ENCODE measurements around the gene FOXO6.

FOXO6 gene

GRCh38 chr1:41382480-41383090 is 21.4 kb downstream of the FOXO6 start:
- DNase-seq (ENCODE audit: low read depth in 3 of 3, low spot score in 1 of 3), result no peak

GRCh38 chr1:41383094-41383852 is 22.0 kb downstream of the FOXO6 start:
- DNase-seq (ENCODE audit: low read depth in 3 of 3, low spot score in 1 of 3), result no peak

GRCh38 chr1:41384579-41384978 is 23.3 kb downstream of the FOXO6 start:
- DNase-seq (ENCODE audit: low read depth in 3 of 3, low spot score in 1 of 3), result no peak

GRCh38 chr1:41385398-41386195 is 24.4 kb downstream of the FOXO6 start:
- no peak for DNase-seq (ENCODE audit: low read depth in 3 of 3, low spot score in 1 of 3)

- DNase-seq (ENCODE audit: low read depth in 3 of 3, low spot score in 1 of 3), result no peak
Observed at GRCh38 chr1:41386196-41386663, 25.0 kb downstream of the FOXO6 start.

- DNase-seq (ENCODE audit: low read depth in 3 of 3, low spot score in 1 of 3), result no peak
Observed at GRCh38 chr1:41387667-41388091, 26.4 kb downstream of the FOXO6 start.

GRCh38 chr1:41388510-41388909 is 27.3 kb downstream of the FOXO6 start:
- no peak for DNase-seq (ENCODE audit: low read depth in 3 of 3, low spot score in 1 of 3)

GRCh38 chr1:41389009-41389408 is 27.8 kb downstream of the FOXO6 start:
- no peak for DNase-seq (ENCODE audit: low read depth in 3 of 3, low spot score in 1 of 3)

GRCh38 chr1:41390166-41390565 is 28.9 kb downstream of the FOXO6 start:
- DNase-seq (ENCODE audit: low read depth in 3 of 3, low spot score in 1 of 3), result no peak

- no peak for DNase-seq (ENCODE audit: low read depth in 3 of 3, low spot score in 1 of 3)
Observed at GRCh38 chr1:41390573-41390972, 29.3 kb downstream of the FOXO6 start.

GRCh38 chr1:41391834-41392527 is 30.7 kb downstream of the FOXO6 start:
- DNase-seq (ENCODE audit: low read depth in 3 of 3, low spot score in 1 of 3), result no peak

- no peak for DNase-seq (ENCODE audit: low read depth in 3 of 3, low spot score in 1 of 3)
Observed at GRCh38 chr1:41392528-41392924, 31.3 kb downstream of the FOXO6 start.

GRCh38 chr1:41393716-41394368 is 32.6 kb downstream of the FOXO6 start:
- DNase-seq (ENCODE audit: low read depth in 3 of 3, low spot score in 1 of 3), result no peak

GRCh38 chr1:41394369-41394744 is 33.1 kb downstream of the FOXO6 start:
- DNase-seq (ENCODE audit: low read depth in 3 of 3, low spot score in 1 of 3), result no peak

- DNase-seq (ENCODE audit: low read depth in 3 of 3, low spot score in 1 of 3), result no peak
Observed at GRCh38 chr1:41394959-41395956, 34.0 kb downstream of the FOXO6 start.

GRCh38 chr1:41396084-41396483 is 34.9 kb downstream of the FOXO6 start:
- no peak for DNase-seq (ENCODE audit: low read depth in 3 of 3, low spot score in 1 of 3)

GRCh38 chr1:41397020-41397419 is 35.8 kb downstream of the FOXO6 start:
- no peak for DNase-seq (ENCODE audit: low read depth in 3 of 3, low spot score in 1 of 3)

- no peak for DNase-seq (ENCODE audit: low read depth in 3 of 3, low spot score in 1 of 3)
Observed at GRCh38 chr1:41397753-41398330, 36.6 kb downstream of the FOXO6 start.

- no peak for DNase-seq (ENCODE audit: low read depth in 3 of 3, low spot score in 1 of 3)
Observed at GRCh38 chr1:41399145-41399795, 38.0 kb downstream of the FOXO6 start.
